Stimulated activated CD8-positive, alpha-beta memory T cell treated with anti-CD3 and anti-CD28 coated beads, Interleukin-7, amount 100 ng/mL, for 1 hour (primary cell): ENCODE measurements around the gene HMGXB3.
"Not testable (repeated sequence)": the region's sequence is repeated elsewhere in the genome, so short reads cannot be mapped to it uniquely, and the experiment has no call there.

ENCODE experiments used
- DNase-seq, 2 donors: peaks; one replicate each; pipeline ENCODE4 v3.0.0-alpha.2; 2020; ENCODE audit warnings: low read depth in 2 of 2

The HMGXB3 gene

GRCh38 chr5:150067405-150067960 lies 66.9 kb downstream of the HMGXB3 start:
- DNase-seq: no peak

DNA sequence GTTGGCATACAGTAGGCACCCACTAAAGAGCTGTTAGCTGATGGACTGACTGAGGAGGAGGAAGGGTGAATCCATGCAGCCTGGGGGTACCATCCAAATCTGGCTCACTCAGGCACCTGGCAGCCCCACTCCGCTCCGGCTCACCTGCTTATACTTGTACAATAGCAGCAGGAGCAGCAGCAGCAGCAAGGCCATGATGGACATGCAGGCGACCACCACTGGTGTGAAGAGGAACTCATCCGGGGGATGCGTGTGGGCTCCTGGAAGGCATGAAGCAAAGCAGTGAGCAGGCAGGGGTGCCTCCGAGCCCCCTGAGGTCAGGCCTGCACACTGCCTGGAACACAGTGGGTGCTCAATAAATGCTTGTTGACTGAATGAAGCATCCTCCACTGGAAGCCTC lies 67.5 kb downstream of the HMGXB3 start:
- DNase-seq: no peak

- DNase-seq: no peak
These were observed 67.9 kb downstream of the HMGXB3 start for GRCh38 chr5:150068472-150068871.

GRCh38 chr5:150068961-150069645 lies 68.6 kb downstream of the HMGXB3 start:
- no peak for DNase-seq

GRCh38 chr5:150069672-150070627 lies 69.4 kb downstream of the HMGXB3 start:
- no peak for DNase-seq

DNA sequence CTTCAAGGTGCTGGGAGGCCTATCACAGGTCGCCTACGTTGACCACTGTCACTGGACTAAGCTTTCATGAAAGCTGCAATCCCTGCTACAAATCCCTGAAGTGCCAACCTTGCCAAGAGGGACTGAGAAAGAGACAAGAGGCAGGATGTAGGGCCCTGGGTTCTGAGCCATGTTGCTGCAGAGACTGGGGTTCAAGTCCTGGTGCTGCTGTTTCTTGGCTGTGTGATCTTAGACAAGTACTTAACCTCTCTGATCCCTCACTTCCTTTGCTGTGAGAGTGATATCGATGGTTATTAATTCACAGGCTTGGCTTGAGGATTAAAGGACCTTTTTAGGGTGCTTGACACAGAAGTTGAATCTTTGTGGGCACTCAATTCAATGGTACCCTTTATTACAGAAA lies 70.3 kb downstream of the HMGXB3 start:
- no peak for DNase-seq

- no peak for DNase-seq
These were observed 72.6 kb downstream of the HMGXB3 start for GRCh38 chr5:150073086-150073625.

- no peak for DNase-seq
These were observed 73.1 kb downstream of the HMGXB3 start for GRCh38 chr5:150073677-150074076.

- no peak for DNase-seq
These were observed 74.7 kb downstream of the HMGXB3 start for GRCh38 chr5:150075233-150075632.

DNA sequence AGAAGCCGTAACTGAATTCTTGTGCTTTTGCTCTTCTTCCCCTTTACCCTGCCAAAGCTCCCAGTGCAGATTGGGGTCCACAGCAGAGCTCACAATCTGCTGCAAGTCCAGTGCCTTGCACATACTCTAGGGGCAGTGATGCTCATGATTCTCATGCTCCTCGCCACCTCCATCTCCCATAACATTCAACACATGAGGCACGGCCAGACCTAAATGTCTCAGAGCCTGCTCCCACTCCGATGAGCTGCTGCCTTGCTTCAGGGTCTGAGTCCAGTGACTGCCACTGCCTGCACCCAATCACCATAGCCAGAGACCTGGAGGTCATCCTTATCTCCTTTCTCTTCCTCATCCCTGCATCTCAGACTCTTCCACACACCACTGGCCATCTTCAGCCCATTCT lies 75.3 kb downstream of the HMGXB3 start:
- no peak for DNase-seq

DNA sequence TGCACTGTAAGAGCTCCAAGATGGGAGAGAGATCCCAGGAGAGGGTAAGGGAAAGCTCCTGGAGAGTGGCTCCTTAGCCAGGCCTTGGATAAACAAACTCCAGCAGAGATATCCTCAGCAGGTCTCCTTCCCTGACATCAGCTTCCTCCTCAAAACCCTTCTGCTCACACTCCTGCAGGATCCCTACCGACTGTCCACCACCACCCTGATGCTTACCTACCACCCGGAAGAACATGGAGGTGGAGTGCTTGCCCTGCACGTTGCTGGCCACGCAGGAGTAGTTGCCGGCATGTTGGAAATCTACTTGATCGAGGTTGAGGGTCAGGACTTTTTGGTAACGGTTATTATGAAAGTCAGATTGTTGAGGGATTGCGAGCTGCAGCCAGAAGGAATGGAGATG lies 76.5 kb downstream of the HMGXB3 start:
- no peak for DNase-seq

GRCh38 chr5:150077996-150078801 lies 77.7 kb downstream of the HMGXB3 start:
- DNase-seq: no peak

- no peak for DNase-seq
These were observed 78.5 kb downstream of the HMGXB3 start for GRCh38 chr5:150078802-150079689.

- no peak for DNase-seq
These were observed 79.4 kb downstream of the HMGXB3 start for GRCh38 chr5:150079909-150080461.

DNA sequence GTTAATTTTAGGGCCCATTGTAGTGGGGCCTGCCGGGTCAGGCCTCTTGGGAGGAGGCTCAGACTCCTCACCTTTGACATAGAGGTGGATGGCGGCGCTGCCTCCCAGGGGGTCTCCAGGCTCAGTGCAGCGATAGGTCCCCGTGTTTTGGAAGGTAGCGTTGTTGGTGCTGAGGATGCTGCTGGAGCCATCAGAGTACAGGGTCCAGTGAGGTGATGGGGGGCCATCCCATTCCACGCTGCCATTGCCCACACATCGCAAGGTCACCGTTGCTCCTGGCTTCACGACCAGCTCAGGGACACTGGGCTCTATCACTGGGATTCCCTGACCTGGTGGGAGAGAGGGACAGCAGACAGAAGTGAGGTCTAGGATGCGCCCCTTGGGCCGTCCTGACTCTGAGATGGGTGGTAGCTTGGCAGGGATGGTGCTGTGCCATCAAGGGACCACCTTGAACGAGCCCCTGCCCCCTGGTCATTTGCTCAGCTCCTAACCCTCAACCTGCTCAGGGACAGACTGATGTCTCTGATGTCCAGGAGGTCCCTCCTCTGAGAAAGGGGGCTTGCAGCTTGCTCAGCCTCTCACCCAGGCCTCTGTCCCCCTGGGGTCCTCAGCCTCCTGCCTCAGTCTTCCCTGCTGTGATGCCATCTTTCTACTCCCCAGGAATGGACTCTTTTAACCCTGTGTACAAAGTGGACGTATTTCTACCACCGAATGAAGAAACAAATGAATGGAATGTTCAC lies 80.3 kb downstream of the HMGXB3 start:
- DNase-seq: no peak

DNA sequence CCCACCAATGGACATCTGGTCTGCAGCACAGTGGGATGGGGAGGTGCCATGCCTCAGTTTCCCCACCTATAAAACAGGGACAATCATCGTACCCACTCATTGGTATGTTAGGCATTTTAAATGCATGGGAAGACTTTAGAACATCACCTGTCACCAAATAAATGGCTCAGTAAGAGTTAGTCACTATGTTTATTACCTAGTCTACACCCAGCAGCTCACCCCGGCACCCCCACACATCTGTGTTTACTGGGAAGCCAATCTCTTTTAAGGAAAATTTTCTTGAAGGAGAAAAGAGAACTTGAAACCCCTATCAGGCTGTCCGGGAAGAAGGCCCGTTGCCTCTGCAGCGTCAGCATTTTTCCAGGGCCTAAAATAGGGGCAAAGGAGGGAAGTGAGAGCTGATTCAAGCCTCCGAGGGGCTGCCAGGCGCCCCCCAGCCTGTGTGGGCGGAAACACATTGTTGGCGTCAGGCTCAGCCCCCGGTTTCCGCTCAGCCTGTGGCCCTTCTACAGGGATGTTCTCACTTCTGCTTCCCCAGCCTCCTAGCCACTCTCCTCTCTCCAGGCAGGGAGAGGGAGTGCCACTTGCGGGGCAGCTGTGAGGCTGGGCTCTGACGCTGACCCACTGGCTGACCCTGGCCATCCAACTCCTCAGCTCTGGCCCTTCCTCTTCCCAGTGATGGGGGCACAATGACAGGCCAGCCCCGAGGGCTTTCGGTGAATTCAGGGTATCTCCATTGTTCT lies 81.2 kb downstream of the HMGXB3 start:
- no peak for DNase-seq

DNA sequence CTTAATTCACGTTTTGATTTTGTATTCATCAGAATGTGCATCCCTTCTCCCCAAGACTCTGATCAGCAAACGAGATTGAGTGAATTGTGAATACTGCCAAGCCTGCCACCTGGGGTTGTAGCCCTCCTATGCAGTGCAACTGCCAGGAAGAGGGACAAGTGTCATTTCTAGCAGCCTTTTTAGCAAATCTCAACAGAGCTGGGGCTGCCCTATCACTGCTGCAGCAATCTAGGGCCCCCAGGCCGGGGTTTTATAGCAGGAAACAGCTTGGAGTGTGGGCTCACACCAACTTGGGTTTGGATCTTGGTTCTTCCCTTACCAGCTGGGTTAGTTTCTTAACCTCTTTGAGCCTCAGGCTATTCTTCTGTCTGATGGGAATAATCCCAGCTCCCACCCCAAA lies 81.8 kb downstream of the HMGXB3 start:
- DNase-seq: no peak

DNA sequence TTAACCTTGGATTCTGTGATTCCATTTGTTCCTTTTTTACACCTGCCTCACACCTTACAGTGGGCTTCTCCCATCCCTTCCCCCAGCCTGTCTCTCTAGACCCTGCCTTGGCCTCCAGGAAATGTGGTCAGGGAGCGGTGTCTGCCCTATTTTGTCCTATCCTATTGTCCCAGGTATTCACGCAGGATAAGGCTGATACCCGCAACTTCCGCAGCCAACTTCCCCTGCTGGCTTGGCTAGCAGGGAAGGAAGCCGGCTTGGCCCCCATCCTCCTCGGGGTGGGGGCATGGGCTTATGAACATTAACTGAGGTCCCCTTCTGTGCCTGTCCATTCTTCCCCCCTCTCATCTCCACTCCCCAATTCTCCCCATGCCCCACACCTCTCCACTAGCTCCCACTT lies 82.3 kb downstream of the HMGXB3 start:
- DNase-seq: no peak

DNA sequence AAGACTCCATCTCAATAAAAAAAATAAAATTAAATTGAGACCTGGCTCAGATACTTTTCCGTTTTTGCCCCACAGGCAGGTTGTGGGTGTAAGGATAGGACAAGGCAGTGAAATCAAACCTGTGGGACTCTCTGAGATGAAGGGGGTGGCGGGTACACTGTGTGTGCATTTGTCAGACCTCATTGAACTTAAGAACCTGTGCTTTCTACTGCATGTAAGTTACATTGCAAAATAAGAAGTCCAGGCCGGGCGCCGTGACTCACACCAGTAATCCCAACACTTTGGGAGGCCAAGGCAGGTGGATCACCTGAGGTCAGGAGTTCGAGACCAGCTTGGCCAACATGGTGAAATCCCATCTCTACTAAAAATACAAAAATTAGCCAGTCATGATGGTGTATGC lies 84.2 kb downstream of the HMGXB3 start:
- DNase-seq: not testable (repeated sequence)
